OCI-LY3 (cell line): Measurements from ENCODE around the gene PCSK7.

Experiments
- EZH2phosphoT487 ChIP-seq: fragments of 200-600 bp; shearing (Covaris generic); IDR thresholded peaks from 2 replicates; pipeline ENCODE4 v1.6.1; 2018; ENCODE audit warnings: antibody characterized with exemption, mixed run types, low read depth
- TF ChIP-seq, protein P1 (sequence below): fragments of 200-600, 300-600 bp; sonication (generic); IDR thresholded peaks from 2 replicates; pipeline ENCODE4 v1.5.1; 2014; ENCODE audit warnings: antibody characterized with exemption, low read length, low read depth

DNA sequence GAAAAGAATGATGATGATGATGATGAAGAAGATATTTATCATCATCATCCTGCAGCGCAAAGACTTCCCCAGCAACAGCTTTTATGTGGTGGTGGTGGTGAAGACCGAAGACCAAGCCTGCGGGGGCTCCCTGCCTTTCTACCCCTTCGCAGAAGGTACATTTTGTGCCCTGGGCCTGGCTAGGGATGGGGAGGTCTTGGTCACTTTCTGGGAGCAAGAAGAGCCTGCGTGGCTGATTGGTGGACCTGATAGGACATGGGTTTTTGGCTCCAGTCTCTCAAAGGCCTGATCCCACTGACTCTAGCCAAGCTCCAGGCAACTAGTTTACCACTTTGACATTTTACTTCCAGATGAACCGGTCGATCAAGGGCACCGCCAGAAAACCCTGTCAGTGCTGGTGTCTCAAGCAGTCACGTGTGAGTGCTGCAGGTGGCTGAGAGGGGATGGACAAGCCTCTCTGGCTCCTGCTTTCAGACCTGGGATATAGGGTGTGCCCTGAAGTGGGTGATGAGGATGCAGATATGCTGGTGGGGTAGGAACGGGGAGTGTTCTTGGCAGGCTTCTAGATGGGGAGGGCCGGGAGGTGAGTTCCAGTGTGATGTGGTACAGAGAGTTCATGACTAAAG is 48.0 kb downstream of the PCSK7 start:
- TF ChIP-seq, protein P1, sequence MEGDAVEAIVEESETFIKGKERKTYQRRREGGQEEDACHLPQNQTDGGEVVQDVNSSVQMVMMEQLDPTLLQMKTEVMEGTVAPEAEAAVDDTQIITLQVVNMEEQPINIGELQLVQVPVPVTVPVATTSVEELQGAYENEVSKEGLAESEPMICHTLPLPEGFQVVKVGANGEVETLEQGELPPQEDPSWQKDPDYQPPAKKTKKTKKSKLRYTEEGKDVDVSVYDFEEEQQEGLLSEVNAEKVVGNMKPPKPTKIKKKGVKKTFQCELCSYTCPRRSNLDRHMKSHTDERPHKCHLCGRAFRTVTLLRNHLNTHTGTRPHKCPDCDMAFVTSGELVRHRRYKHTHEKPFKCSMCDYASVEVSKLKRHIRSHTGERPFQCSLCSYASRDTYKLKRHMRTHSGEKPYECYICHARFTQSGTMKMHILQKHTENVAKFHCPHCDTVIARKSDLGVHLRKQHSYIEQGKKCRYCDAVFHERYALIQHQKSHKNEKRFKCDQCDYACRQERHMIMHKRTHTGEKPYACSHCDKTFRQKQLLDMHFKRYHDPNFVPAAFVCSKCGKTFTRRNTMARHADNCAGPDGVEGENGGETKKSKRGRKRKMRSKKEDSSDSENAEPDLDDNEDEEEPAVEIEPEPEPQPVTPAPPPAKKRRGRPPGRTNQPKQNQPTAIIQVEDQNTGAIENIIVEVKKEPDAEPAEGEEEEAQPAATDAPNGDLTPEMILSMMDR: no peak
- TF ChIP-seq EZH2phosphoT487: no peak
